GM23338 (cell line): Measurements from ENCODE around the gene MARCHF9.

Experiments
- CTCF ChIP-seq, 2 experiments: fragments of 200-600 bp in 1 of 2; sonication (generic) in 1 of 2; conservative IDR thresholded peaks; 2 replicates each; pipeline versions ENCODE4 v1.5.1 to v1.6.1; 2016 to 2017; ENCODE audit warnings: antibody characterized with exemption in 2 of 2, low read depth in 2 of 2, mild to moderate bottlenecking in 2 of 2, moderate library complexity in 1 of 2
- POLR2AphosphoS5 ChIP-seq: IDR thresholded peaks from 2 replicates; pipeline ENCODE4 v1.6.1; 2016; ENCODE audit warnings: antibody characterized with exemption, low read depth

GRCh38 chr12:57782608-57783465 lies 27.9 kb downstream of the MARCHF9 start, which contains the start of gene TSFM:
- peak; percentile 80 to 91 for TF ChIP-seq CTCF (conservative IDR thresholded peaks at IDR 0.05; ENCODE audit: low read depth in 2 of 2)
- peak; percentile 91 for TF ChIP-seq POLR2AphosphoS5
